Heart left ventricle (tissue), 16 donors: ENCODE data around the gene GCA. TPM values are rescaled to one million over a fixed set of nuclear protein-coding genes. Genes with fewer than 3 reads are reported as not detected.

Experiments used
- ATAC-seq, 4 donors: fragments of 200-7000 bp; cut with Tn5 transposase; one replicate each; pipeline ENCODE4 v1.9.1; 2020 to 2022; ENCODE audit warnings: moderate library complexity in 4 of 4, mild to moderate bottlenecking in 3 of 4, moderate number of reproducible peaks in 1 of 4
- DNase-seq, 5 donors: peaks; one replicate each; pipeline ENCODE4 v3.0.0-alpha.2; 2020
- H3K27ac ChIP-seq, 12 donors: fragments of 200-600 bp; sonication (generic) in 4 of 12; one replicate each; pipeline versions ENCODE4 v1.5.0 to v1.8.0; 2016 to 2022; ENCODE audit warnings: mild to moderate bottlenecking in 2 of 12
- H3K27me3 ChIP-seq, 9 donors: fragments of 200-600 bp; sonication (generic) in 2 of 9; one replicate each; pipeline versions ENCODE4 v1.5.1 to v1.8.0; 2016 to 2022; ENCODE audit warnings: mild to moderate bottlenecking in 3 of 9
- H3K36me3 ChIP-seq, 9 donors: fragments of 200-600 bp; sonication (generic) in 2 of 9; one replicate each; pipeline versions ENCODE4 v1.5.0 to v1.8.0; 2018 to 2022; ENCODE audit warnings: mild to moderate bottlenecking in 2 of 9
- H3K4me1 ChIP-seq, 12 donors: fragments of 200-600 bp; sonication (generic) in 4 of 12; one replicate each; pipeline versions ENCODE4 v1.5.0 to v1.8.0; 2016 to 2022; ENCODE audit warnings: mild to moderate bottlenecking in 3 of 12
- H3K4me3 ChIP-seq, 12 donors: fragments of 200-600 bp; sonication (generic) in 4 of 12; one replicate each; pipeline versions ENCODE4 v1.5.0 to v1.8.0; 2017 to 2022; ENCODE audit warnings: mild to moderate bottlenecking in 9 of 12, moderate library complexity in 4 of 12
- H3K9me3 ChIP-seq, 12 donors: fragments of 200-600 bp; sonication (generic) in 4 of 12; one replicate each; pipeline versions ENCODE4 v1.5.0 to v1.8.0; 2016 to 2022; ENCODE audit warnings: mild to moderate bottlenecking in 1 of 12
- CTCF ChIP-seq, 12 donors: fragments of 200-600 bp; sonication (generic) in 4 of 12; IDR thresholded peaks; one replicate each; pipeline versions ENCODE4 v1.5.0 to v1.8.0; 2018 to 2022; ENCODE audit warnings: antibody characterized with exemption in 12 of 12, mild to moderate bottlenecking in 5 of 12
- POLR2A ChIP-seq, 2 donors: fragments of 450-650 bp; IDR thresholded peaks; one replicate each; pipeline ENCODE4 v1.6.1; 2017; ENCODE audit warnings: antibody characterized with exemption in 2 of 2, mild to moderate bottlenecking in 2 of 2, moderate library complexity in 2 of 2
- WGBS, 4 donors: extraction: QIAGEN DNeasy Blood & Tissue Kit in 2 of 4; methylation state at CpG; one replicate each; pipeline versions ENCODE4 v1.1.5 to v1.1.7; 2013 to 2018; 5-methylcytosine and 5-hydroxymethylcytosine counted together
- intact Hi-C, 10 donors: fragments of 100-400 bp; cut with DNase I; formaldehyde crosslinking; loops; one replicate each; pipeline versions ENCODE4 v1.11.1 to v1.14.2; 2022
- polyA plus RNA-seq, 2 donors: library from polyadenylated mRNA; stranded (reverse); fragments of 200-250 nt; gene quantifications; one replicate each; pipeline ENCODE4 v1.2.3, GENCODE V29; 2013
- total RNA-seq, 9 donors: library from RNA; depleted of rRNA in 2 of 9; stranded (reverse); fragments of >200 nt in 2 of 9; fragmentation: NEBNext Ultra II Directional in 3 of 9; extraction: Animal tissue kit (Norgen Biotek cat#: 25700) in 3 of 9; gene quantifications; one replicate each; pipeline versions ENCODE4 v1.1.0 to v1.2.4, GENCODE V29; 2016 to 2023
- donor health status: ischemic (EF 13 %, LVEDD 7.1; RV severe dilation, severe dysfunction).
- donor health status: healthy with polysubstance abuse.
- donor health status: DM: no; HTN: yes; CAD: no.
- donor health status: DM: no; HTN: no; CAD: no.
- donor health status: ischemic (EF 25% LVEDD 6.9; RV normal size, moderate dysfunction).
- donor health status: ischemic (EF 25% LVEDD 5.7; RV mildly dilated, moderate dysfunction).
- donor health status: healthy.
- donor health status: DM: yes; HTN: yes; CAD: no.
- donor health status: ischemic (EF 35%, LVEDD 5.7; RV mildly dilated, moderate dysfunction).
- donor health status: nonischemic (EF 11% LVEDD 7.7; RV severe dilation, severe dysfunction).
- donor health status: DM: yes; HTN: yes; CAD: no.
- donor health status: PGD.
- donor health status: ischemic (EF 29% LVEDD 5.4; RV normal size, mild dysfunction).
- donor health status: nonischemic (EF 23%, LVEDD 6.1; RV moderate dilation, normal function).

The GCA gene
- total and polyA plus RNA-seq, 11 donors = 3.0 to 20.3 (median 6.4) TPM

GRCh38 chr2:162318328-162319180 lies 25.4 kb upstream of the GCA start, which contains the start of gene IFIH1:
Gene IFIH1, minus strand, starts transcription at chr2:162318684. Its CDS starts 377 bp downstream, at chr2:162318307.
- WGBS, 4 donors = 1 to 2% (median 2%) methylated on average over 28 to 45 of the region's 45 CpGs
- H3K27me3 ChIP-seq = no peaks in the 10 kb centered on the region
- H3K36me3 ChIP-seq = peaks cover 0 to 4% (median 0%) of the 10 kb centered on the region in 9 donors
- intact Hi-C loops = loop anchor here in 1 of 10 donors (2.0 kb wide), 1 partner anchor 24 kb away; no protein-coding TSS in a partner anchor
- no peaks in the 10 kb centered on the region for H3K9me3 ChIP-seq
- TF ChIP-seq CTCF (IDR thresholded peaks at IDR 0.05) = peak in 8 of 12 donors; percentile 9 to 58 (median 40)
- peak in 1 of 2 donors; percentile 47 for TF ChIP-seq POLR2A (IDR thresholded peaks at IDR 0.05)
- H3K4me3 ChIP-seq = peak within 1 kb of the TSS; percentile 59 to 95 (median 82)
- peak within 1 kb of the TSS; percentile 82 to 98 (median 86) for H3K27ac ChIP-seq
- DNase-seq = peak; percentile 79 to 86 (median 84)
- H3K4me1 ChIP-seq = peaks cover 0 to 68% (median 8%) of the 10 kb centered on the region in 12 donors
- peak; percentile 93 to 98 (median 97) for ATAC-seq

GRCh38 chr2:162320864-162321517 lies 22.9 kb upstream of the GCA start:
- ATAC-seq (no peak), DNase-seq (no peak)
- WGBS, 4 donors = 66 to 75% (median 70%) methylated on average over 1 of the region's 1 CpG
- H3K4me1 ChIP-seq = peaks cover 0 to 47% (median 6%) of the 10 kb centered on the region in 12 donors
- peak overlapping the region in 2 of 12 donors; percentile 2 to 24 for H3K4me3 ChIP-seq
- no peaks in the 10 kb centered on the region for H3K36me3 ChIP-seq
- TF ChIP-seq POLR2A (IDR thresholded peaks at IDR 0.05) (no peak), CTCF (IDR thresholded peaks at IDR 0.05) (no peak)
- intact Hi-C loops = no loop called here
- H3K27me3 ChIP-seq = no peaks in the 10 kb centered on the region
- peak overlapping the region in 2 of 12 donors; percentile 23 to 98 for H3K27ac ChIP-seq
- H3K9me3 ChIP-seq = no peaks in the 10 kb centered on the region

DNA sequence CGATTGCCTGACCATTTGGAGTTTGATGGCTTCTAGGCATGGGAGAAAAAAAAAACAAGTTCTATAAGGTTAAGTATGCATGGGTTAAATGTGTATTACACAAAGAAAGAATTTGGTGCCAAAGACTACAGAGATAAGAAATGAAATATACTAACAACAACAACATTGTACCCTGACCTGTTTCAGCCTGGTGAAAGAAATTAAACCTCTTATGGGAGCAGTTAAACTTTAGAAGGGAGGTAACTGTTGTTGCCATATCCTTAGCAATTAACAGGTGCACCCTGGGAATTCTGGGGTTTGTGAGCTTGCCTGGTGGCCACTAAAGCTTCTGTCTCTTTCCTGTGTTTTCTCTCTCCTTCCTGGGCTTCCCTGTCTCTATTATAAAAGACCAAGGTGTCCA lies 19.0 kb upstream of the GCA start:
- Histone ChIP-seq H3K27ac (no peak overlapping the region), H3K9me3 (peaks cover 0 to 3% (median 0%) of the 10 kb centered on the region in 12 donors), H3K4me1 (peaks cover 0 to 19% (median 0%) of the 10 kb centered on the region in 12 donors), H3K27me3 (no peaks in the 10 kb centered on the region), H3K4me3 (no peak overlapping the region), H3K36me3 (no peaks in the 10 kb centered on the region)
- intact Hi-C loops = no loop called here
- 86 to 99% (median 92%) methylated on average over 1 of the region's 1 CpG for WGBS, 4 donors
- ATAC-seq = no peak
- DNase-seq = no peak
- no peak for TF ChIP-seq POLR2A (IDR thresholded peaks at IDR 0.05)
- TF ChIP-seq CTCF (IDR thresholded peaks at IDR 0.05) = no peak
